PFSK-1 (cell line): ENCODE results near the gene LINGO1.

ENCODE experiments used
- POLR2AphosphoS5 ChIP-seq: IDR thresholded peaks from 2 replicates; pipeline ENCODE4 v1.6.1; 2012; ENCODE audit warnings: low read depth, mild to moderate bottlenecking, control low read depth, low read length, moderate library complexity
- TAF1 ChIP-seq: IDR thresholded peaks from 2 replicates; pipeline ENCODE4 v1.6.1; 2012; ENCODE audit warnings: low read length, control low read depth, borderline replicate concordance; ENCODE audit not compliant: insufficient read depth

GRCh38 chr15:77614251-77614806, 18.4 kb downstream of the LINGO1 start:
- TF ChIP-seq POLR2AphosphoS5 = no peak
- no peak for TF ChIP-seq TAF1
